Stimulated activated CD4-positive, alpha-beta T cell treated with anti-CD3 and anti-CD28 coated beads, Interleukin-4, amount 100 ng/mL, for 48 hours (primary cell): ENCODE data around the gene SUPT4H1.
A peak's percentile ranks its signal among the peaks of the same experiment; 100 is the strongest.

ENCODE experiments used
- DNase-seq, 2 donors: peaks; one replicate each; pipeline ENCODE4 v3.0.0-alpha.2; 2020; ENCODE audit warnings: low read depth in 2 of 2

The SUPT4H1 gene

GRCh38 chr17:58306131-58306951 is 45.7 kb downstream of the SUPT4H1 start:
- DNase-seq = no peak

DNA sequence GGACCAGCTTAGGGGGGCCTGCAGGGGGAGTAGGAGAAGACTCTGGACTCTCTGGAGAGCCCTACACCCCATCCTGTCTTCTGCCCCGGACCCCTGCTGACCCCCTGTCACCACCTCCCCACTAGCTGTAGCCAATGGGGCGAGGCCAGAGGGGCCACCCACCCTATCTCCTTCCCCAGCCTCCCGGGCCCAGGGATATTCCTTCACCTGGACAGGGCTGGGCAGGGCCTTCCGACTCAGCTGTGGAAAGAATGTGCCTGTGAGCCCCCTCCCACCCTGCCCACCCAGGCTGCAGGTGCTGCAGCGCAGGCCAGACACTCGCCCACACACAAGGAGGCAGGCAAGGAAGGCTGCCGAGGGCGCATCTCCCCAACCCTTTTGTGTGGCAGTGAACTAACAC is 46.4 kb downstream of the SUPT4H1 start:
- DNase-seq = no peak

DNA sequence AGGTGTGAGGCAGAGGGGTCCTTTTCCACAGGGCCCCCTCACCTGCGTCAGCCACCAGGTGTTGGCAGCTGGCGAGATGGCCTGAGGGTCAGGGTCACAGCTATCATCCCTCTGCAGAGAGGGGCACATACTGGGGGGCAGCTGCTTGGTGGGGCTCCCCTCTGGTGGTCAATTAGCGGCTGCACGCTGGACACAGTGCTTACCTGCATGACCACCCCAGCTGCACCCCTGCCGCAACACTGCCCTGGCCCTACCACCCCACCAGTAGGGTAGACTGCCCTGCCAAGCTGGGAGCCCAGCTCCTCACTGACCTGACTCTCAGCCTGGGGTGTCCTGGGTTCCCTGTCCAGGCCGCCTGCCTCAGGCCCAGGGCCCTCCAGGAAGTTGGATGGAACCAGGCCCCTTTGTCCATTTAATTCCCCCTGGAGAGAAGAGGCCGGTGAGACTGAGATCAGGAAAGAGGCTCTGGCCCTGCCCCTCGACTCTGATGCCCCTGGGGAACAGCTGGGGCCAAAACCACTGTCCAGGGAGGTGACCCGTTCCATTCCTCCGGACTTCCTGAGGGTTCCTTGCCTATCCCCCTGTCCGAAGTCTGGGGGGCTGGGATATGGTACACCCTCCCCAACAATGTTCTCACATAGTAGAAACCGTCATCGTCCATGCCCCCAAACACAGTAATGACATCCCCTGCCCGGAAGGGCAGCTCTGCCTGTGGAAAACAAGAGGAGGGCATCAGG is 47.1 kb downstream of the SUPT4H1 start:
- DNase-seq = no peak

DNA sequence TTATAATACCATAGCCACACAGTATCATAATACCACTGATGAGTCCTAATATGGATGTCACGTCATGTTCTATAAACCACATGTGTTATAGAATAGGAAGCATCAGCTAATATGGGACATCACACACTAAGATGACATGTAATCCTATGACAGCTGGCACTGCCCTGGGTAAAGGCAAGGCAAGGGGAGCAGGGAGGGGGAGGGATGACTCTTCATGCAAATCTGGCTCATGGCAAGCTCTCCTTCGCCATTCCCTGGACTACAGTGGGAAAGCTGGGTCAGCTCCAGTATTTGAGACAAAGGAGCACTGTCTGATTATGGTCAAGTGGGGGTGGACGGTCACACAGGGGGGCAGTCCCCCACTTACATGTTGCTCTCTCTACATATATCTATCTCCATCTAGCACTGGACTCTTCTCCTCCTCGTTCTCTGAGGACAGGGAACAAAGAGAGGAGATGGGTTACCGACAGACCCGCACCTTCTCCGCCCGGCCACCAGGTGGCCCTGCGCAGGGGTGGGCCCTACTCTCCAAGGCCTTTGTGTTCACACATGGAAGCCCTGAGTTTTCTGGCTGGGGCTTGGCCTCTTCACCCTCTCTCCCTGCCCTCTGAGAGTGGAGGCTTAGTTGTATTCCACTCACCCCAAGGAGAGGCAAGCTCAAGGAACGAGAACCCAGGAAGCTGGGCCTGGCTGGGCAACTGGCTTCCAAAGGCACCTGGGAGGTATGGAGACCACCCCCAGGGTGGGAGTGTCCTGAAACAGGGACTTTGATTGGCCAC is 47.8 kb downstream of the SUPT4H1 start:
- DNase-seq = peak; percentile 47 to 56

- no peak for DNase-seq
These were observed 48.9 kb downstream of the SUPT4H1 start for GRCh38 chr17:58302919-58303585.

DNA sequence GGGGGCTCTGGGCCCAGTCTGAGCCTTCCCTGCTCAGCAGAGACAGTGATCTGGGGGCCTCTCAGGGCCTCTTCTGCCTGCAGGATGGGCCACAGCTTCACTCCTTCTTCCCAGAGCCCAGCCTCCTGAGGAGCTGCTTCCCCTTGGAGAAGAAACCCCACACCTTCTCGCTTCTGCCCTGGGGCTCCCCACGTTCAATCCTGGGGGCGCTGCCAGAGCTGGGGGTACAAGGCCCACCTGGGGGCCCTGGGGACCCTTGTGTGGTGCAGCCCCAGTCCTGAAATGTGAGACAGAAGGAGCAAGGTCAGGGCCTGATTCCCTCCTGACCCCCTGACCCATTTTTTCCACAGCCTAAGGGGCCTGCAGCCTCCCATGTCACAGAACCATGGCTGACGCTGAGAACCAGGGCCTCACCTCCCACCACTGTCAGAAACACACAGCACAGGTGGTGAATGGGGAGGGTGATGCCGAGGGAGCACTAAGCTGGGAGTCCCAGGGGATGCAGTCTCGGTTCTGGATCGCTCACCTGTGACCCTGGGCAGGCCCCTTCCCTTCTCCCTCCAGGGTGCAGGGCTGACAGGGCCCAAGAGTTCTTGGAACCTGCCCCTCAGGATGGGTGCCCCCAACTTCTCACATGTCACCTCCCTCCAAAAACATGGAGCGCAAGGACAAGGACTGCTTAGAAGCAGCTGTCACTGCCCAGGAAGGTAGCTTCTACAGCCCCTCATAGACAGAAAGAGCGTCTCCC is 49.7 kb downstream of the SUPT4H1 start:
- no peak for DNase-seq

GRCh38 chr17:58301504-58302150 is 50.4 kb downstream of the SUPT4H1 start:
- DNase-seq = no peak

GRCh38 chr17:58300336-58300735 is 51.7 kb downstream of the SUPT4H1 start:
- DNase-seq = no peak
